H9 (cell line): ENCODE results near the gene VWA8. TPM values are rescaled to one million over a fixed set of nuclear protein-coding genes. Genes with fewer than 3 reads are reported as not detected.

Experiments
- DNase-seq: peaks from one replicate; pipeline ENCODE4 v3.0.0-alpha.2; 2017
- H2AFZ ChIP-seq: one replicate; pipeline ENCODE4 v1.6.1; 2013; ENCODE audit warnings: mild to moderate bottlenecking, low read length, control low read depth, moderate library complexity
- H2AK5ac ChIP-seq: 2 replicates; pipeline ENCODE4 v1.6.1; 2013; ENCODE audit warnings: low read length, control low read depth, mixed read lengths; ENCODE audit not compliant: insufficient read length
- H2BK120ac ChIP-seq: one replicate; pipeline ENCODE4 v1.6.1; 2013; ENCODE audit warnings: low read depth, mild to moderate bottlenecking, low read length, control low read depth, inconsistent platforms; ENCODE audit not compliant: poor library complexity, severe bottlenecking
- H2BK12ac ChIP-seq: 2 replicates; pipeline ENCODE4 v1.6.1; 2013; ENCODE audit warnings: low read length, control low read depth, mixed read lengths, low read depth; ENCODE audit not compliant: insufficient read length
- H2BK15ac ChIP-seq: 2 replicates; pipeline ENCODE4 v1.6.1; 2013; ENCODE audit warnings: low read depth, low read length, control low read depth
- H2BK20ac ChIP-seq: one replicate; pipeline ENCODE4 v1.6.1; 2013; ENCODE audit warnings: low read depth, mild to moderate bottlenecking, low read length, control low read depth, inconsistent platforms; ENCODE audit not compliant: poor library complexity, severe bottlenecking
- H2BK5ac ChIP-seq: 2 replicates; pipeline ENCODE4 v1.6.1; 2013; ENCODE audit warnings: low read length, control low read depth, mixed read lengths; ENCODE audit not compliant: insufficient read length
- H3K14ac ChIP-seq: 2 replicates; pipeline ENCODE4 v1.6.1; 2013; ENCODE audit warnings: low read length, control low read depth; ENCODE audit not compliant: insufficient read depth
- H3K18ac ChIP-seq: 2 replicates; pipeline ENCODE4 v1.6.1; 2013; ENCODE audit warnings: low read depth, mild to moderate bottlenecking, mixed read lengths, low read length, control low read depth; ENCODE audit not compliant: insufficient read length
- H3K23ac ChIP-seq: 2 replicates; pipeline ENCODE4 v1.6.1; 2013; ENCODE audit warnings: low read length, control low read depth, mixed read lengths, low read depth; ENCODE audit not compliant: insufficient read length
- H3K23me2 ChIP-seq: 2 replicates; pipeline ENCODE4 v1.6.1; 2013; ENCODE audit warnings: low read depth, mild to moderate bottlenecking, mixed read lengths, low read length, control low read depth; ENCODE audit not compliant: insufficient read length, poor library complexity, severe bottlenecking
- H3K27ac ChIP-seq: 2 replicates; pipeline ENCODE4 v1.5.1; 2013; ENCODE audit warnings: low read length, control low read depth, mixed read lengths, low read depth; ENCODE audit not compliant: insufficient read length
- H3K27me3 ChIP-seq: 2 replicates; pipeline ENCODE4 v1.6.1; 2013; ENCODE audit warnings: low read length, control low read depth, inconsistent platforms; ENCODE audit not compliant: insufficient read depth
- H3K4ac ChIP-seq: 2 replicates; pipeline ENCODE4 v1.6.1; 2013; ENCODE audit warnings: low read depth, mild to moderate bottlenecking, control low read depth, inconsistent platforms, low read length, moderate library complexity
- H3K4me1 ChIP-seq: 2 replicates; pipeline ENCODE4 v1.6.1; 2013; ENCODE audit warnings: low read length, control low read depth, inconsistent platforms; ENCODE audit not compliant: insufficient read depth
- H3K4me2 ChIP-seq: 2 replicates; pipeline ENCODE4 v1.6.1; 2013; ENCODE audit warnings: low read length, control low read depth, mixed read lengths; ENCODE audit not compliant: insufficient read length, insufficient read depth
- H3K56ac ChIP-seq: 2 replicates; pipeline ENCODE4 v1.6.1; 2013; ENCODE audit warnings: low read depth, mild to moderate bottlenecking, mixed read lengths, low read length, control low read depth; ENCODE audit not compliant: insufficient read length
- H3K79me1 ChIP-seq: 2 replicates; pipeline ENCODE4 v1.6.1; 2013; ENCODE audit warnings: low read depth, mild to moderate bottlenecking, moderate library complexity, low read length, control low read depth, inconsistent platforms; ENCODE audit not compliant: insufficient read depth, poor library complexity, severe bottlenecking
- H3K79me2 ChIP-seq: 2 replicates; pipeline ENCODE4 v1.6.1; 2013; ENCODE audit warnings: low read length, control low read depth, inconsistent platforms; ENCODE audit not compliant: insufficient read depth
- H3K9ac ChIP-seq: 2 replicates; pipeline ENCODE4 v1.6.1; 2013; ENCODE audit warnings: low read length, control low read depth, mixed read lengths; ENCODE audit not compliant: insufficient read length; ENCODE audit errors: extremely low read depth
- H3K9me3 ChIP-seq: one replicate; pipeline ENCODE4 v1.6.1; 2013; ENCODE audit warnings: low read depth, low read length, inconsistent platforms; ENCODE audit not compliant: control insufficient read depth
- H3T11ph ChIP-seq: one replicate; pipeline ENCODE4 v1.6.1; 2013; ENCODE audit warnings: mild to moderate bottlenecking, low read length, control low read depth, inconsistent platforms
- H4K20me1 ChIP-seq: one replicate; pipeline ENCODE4 v1.6.1; 2013; ENCODE audit not compliant: control insufficient read depth, insufficient read length, insufficient read depth
- H4K5ac ChIP-seq: 2 replicates; pipeline ENCODE4 v1.6.1; 2013; ENCODE audit warnings: low read depth, mild to moderate bottlenecking, mixed read lengths, low read length, control low read depth; ENCODE audit not compliant: insufficient read length
- H4K8ac ChIP-seq: replicated peaks from 2 replicates; pipeline ENCODE4 v1.6.1; 2013; ENCODE audit warnings: low read length, control low read depth, mixed read lengths, low read depth; ENCODE audit not compliant: insufficient read length
- H4K91ac ChIP-seq: 2 replicates; pipeline ENCODE4 v1.6.1; 2013; ENCODE audit warnings: low read depth, mild to moderate bottlenecking, moderate library complexity, mixed read lengths, low read length, control low read depth; ENCODE audit not compliant: insufficient read length
- H3K27ac Mint-ChIP-seq, 3 experiments: 2 replicates in 2 of 3; 3 replicates in 1 of 3; pipeline ENCODE4 v1.8.0; 2020 to 2021; ENCODE audit warnings: mixed read lengths in 3 of 3, mild to moderate bottlenecking in 1 of 3, moderate library complexity in 1 of 3
- H3K27me3 Mint-ChIP-seq: 2 replicates; pipeline ENCODE4 v1.8.0; 2021; ENCODE audit warnings: low read depth, mild to moderate bottlenecking, moderate library complexity, mixed read lengths
- H3K36me3 Mint-ChIP-seq, 3 experiments: 2 replicates in 2 of 3; 3 replicates in 1 of 3; pipeline ENCODE4 v1.8.0; 2020 to 2021; ENCODE audit warnings: low read depth in 3 of 3, mixed read lengths in 3 of 3; ENCODE audit not compliant: insufficient read depth in 1 of 3
- H3K4me1 Mint-ChIP-seq, 2 experiments: 2 replicates each; pipeline ENCODE4 v1.8.0; 2020; ENCODE audit warnings: mixed read lengths in 2 of 2
- H3K4me3 Mint-ChIP-seq, 2 experiments: 2 replicates in 1 of 2; 3 replicates in 1 of 2; pipeline ENCODE4 v1.8.0; 2020 to 2021; ENCODE audit warnings: mild to moderate bottlenecking in 2 of 2, mixed read lengths in 2 of 2, moderate library complexity in 1 of 2
- H3K9me3 Mint-ChIP-seq, 2 experiments: 2 replicates in 1 of 2; 3 replicates in 1 of 2; pipeline ENCODE4 v1.8.0; 2020; ENCODE audit warnings: mild to moderate bottlenecking in 2 of 2, mixed read lengths in 2 of 2, moderate library complexity in 1 of 2
- CTCF ChIP-seq: fragments of 200-600 bp; sonication (generic); conservative IDR thresholded peaks from 3 replicates; pipeline ENCODE4 v1.8.0; 2021; ENCODE audit warnings: antibody characterized with exemption, mild to moderate bottlenecking
- WGBS: extraction: QIAGEN DNeasy Blood & Tissue Kit; methylation state at CpG from one replicate; pipeline ENCODE4 v1.1.7; 2013; ENCODE audit warnings: missing lambda C conversion rate, low lambda C conversion rate, mixed read lengths; ENCODE audit not compliant: insufficient read length; ENCODE audit errors: extremely low coverage; 5-methylcytosine and 5-hydroxymethylcytosine counted together
- total RNA-seq: library from RNA; stranded (reverse); gene quantifications from 2 replicates; pipeline ENCODE4 v1.2.1, GENCODE V29; 2021

VWA8 gene
- total RNA-seq, 1 experiment from 2014 or later, result 17.4 TPM

GRCh38 chr13:41995336-41995735, 34.4 kb upstream of the VWA8 start:
- Histone ChIP-seq H2AK5ac (no peak overlapping the region), H2BK5ac (no peak overlapping the region), H3K23ac (no peak overlapping the region), H3K79me2 (no peaks in the 10 kb centered on the region), H4K20me1 (no peaks in the 10 kb centered on the region), H3K23me2 (no peaks in the 10 kb centered on the region), H3K27me3 (no peaks in the 10 kb centered on the region), H2BK15ac (no peak overlapping the region), H2BK120ac (no peak overlapping the region), H2BK12ac (no peak overlapping the region), H4K91ac (no peak overlapping the region), H4K5ac (no peak overlapping the region), H3K9ac (no peak overlapping the region), H3K4me2 (no peak overlapping the region), H3T11ph (no peak overlapping the region), H3K9me3 (no peaks in the 10 kb centered on the region), H2BK20ac (no peak overlapping the region), H3K14ac (no peak overlapping the region), H3K79me1 (no peaks in the 10 kb centered on the region), H3K18ac (no peak overlapping the region), H3K56ac (no peak overlapping the region), H2AFZ (no peak overlapping the region), H3K27ac (no peak overlapping the region), H3K4ac (no peak overlapping the region), H3K4me1 (0 out of 2 replicates have a peak, but pooled peaks cover 2% of the 10 kb centered on the region), H4K8ac (no peak overlapping the region)
- H3K27ac Mint-ChIP-seq, result no peak overlapping the region
- TF ChIP-seq CTCF, result no peak
- H3K36me3 Mint-ChIP-seq, result no peaks in the 10 kb centered on the region
- no CpG with 5 or more reads among the region's 4 CpGs for WGBS
- H3K9me3 Mint-ChIP-seq, result no peaks in the 10 kb centered on the region
- no peaks in the 10 kb centered on the region; the same call in 1 of the 2 replicates for H3K27me3 Mint-ChIP-seq
- DNase-seq, result no peak
- H3K4me1 Mint-ChIP-seq, result peaks cover 0 to 3% of the 10 kb centered on the region in 2 experiments; a peak in 2 of 4 replicates
- no peak overlapping the region for H3K4me3 Mint-ChIP-seq
